Glutamatergic neuron (in vitro differentiated cells): Measurements from ENCODE around the gene STYX. TPM values are rescaled to one million over a fixed set of nuclear protein-coding genes. Genes with fewer than 3 reads are reported as not detected.
A peak's percentile ranks its signal among the peaks of the same experiment; 100 is the strongest.

Experiments used
- DNase-seq: peaks from one replicate; pipeline ENCODE4 v3.0.0; 2022
- H3K27ac Mint-ChIP-seq: one replicate; pipeline ENCODE4 v1.8.0; 2020; ENCODE audit warnings: mild to moderate bottlenecking, mixed read lengths, inconsistent platforms; ENCODE audit not compliant: unreplicated experiment
- H3K27me3 Mint-ChIP-seq: one replicate; pipeline ENCODE4 v1.8.0; 2020; ENCODE audit warnings: mild to moderate bottlenecking, moderate library complexity, mixed read lengths, inconsistent platforms; ENCODE audit not compliant: unreplicated experiment
- H3K36me3 Mint-ChIP-seq: one replicate; pipeline ENCODE4 v1.8.0; 2020; ENCODE audit warnings: mild to moderate bottlenecking, mixed read lengths, inconsistent platforms; ENCODE audit not compliant: unreplicated experiment
- H3K4me1 Mint-ChIP-seq: one replicate; pipeline ENCODE4 v1.8.0; 2020; ENCODE audit warnings: mild to moderate bottlenecking, low read depth, mixed read lengths, inconsistent platforms; ENCODE audit not compliant: unreplicated experiment
- H3K4me3 Mint-ChIP-seq: one replicate; pipeline ENCODE4 v1.8.0; 2020; ENCODE audit warnings: mild to moderate bottlenecking, mixed read lengths, inconsistent platforms; ENCODE audit not compliant: unreplicated experiment
- H3K9me3 Mint-ChIP-seq: one replicate; pipeline ENCODE4 v1.8.0; 2020; ENCODE audit warnings: mild to moderate bottlenecking, moderate library complexity, mixed read lengths, inconsistent platforms; ENCODE audit not compliant: unreplicated experiment
- CTCF ChIP-seq: fragments of 200-600 bp; sonication (generic); IDR thresholded peaks from one replicate; pipeline ENCODE4 v1.5.0; 2021; ENCODE audit not compliant: partially characterized antibody, unreplicated experiment
- total RNA-seq: library from RNA; stranded (reverse); fragmentation: NEBNext Ultra II Directional; extraction: Animal tissue kit (Norgen Biotek cat#: 25700); gene quantifications from one replicate; pipeline ENCODE4 v1.2.1, GENCODE V29; 2021; ENCODE audit not compliant: unreplicated experiment

The STYX gene
- total RNA-seq, 1 donor from 2014 or later = 5.5 TPM

- Mint-ChIP-seq H3K9me3 (peaks cover 8% of the 10 kb centered on the region), H3K4me3 (peak within 1 kb of the TSS; percentile 100), H3K36me3 (no peaks in the 10 kb centered on the region), H3K4me1 (peaks cover 7% of the 10 kb centered on the region), H3K27me3 (no peaks in the 10 kb centered on the region), H3K27ac (peak within 1 kb of the TSS; percentile 98)
- peak; percentile 98 for DNase-seq
- no peak for TF ChIP-seq CTCF
Measured at GRCh38 chr14:52706724-52707706, 23.0 kb upstream of the STYX start, which contains the start of gene PSMC6. PSMC6 (plus strand) TSS chr14:52707200; CDS start chr14:52707220, 20 bp downstream.

- no peak for DNase-seq
- no peaks in the 10 kb centered on the region for H3K27me3 Mint-ChIP-seq
- peaks cover 5% of the 10 kb centered on the region for H3K9me3 Mint-ChIP-seq
- no peak overlapping the region for H3K27ac Mint-ChIP-seq
- H3K4me1 Mint-ChIP-seq = peaks cover 5% of the 10 kb centered on the region
- no peak overlapping the region for H3K4me3 Mint-ChIP-seq
- TF ChIP-seq CTCF = no peak
- H3K36me3 Mint-ChIP-seq = no peaks in the 10 kb centered on the region
Measured at GRCh38 chr14:52711666-52712065, 18.3 kb upstream of the STYX start.

GRCh38 chr14:52716155-52716554 lies 13.8 kb upstream of the STYX start:
- no peaks in the 10 kb centered on the region for H3K36me3 Mint-ChIP-seq

DNA sequence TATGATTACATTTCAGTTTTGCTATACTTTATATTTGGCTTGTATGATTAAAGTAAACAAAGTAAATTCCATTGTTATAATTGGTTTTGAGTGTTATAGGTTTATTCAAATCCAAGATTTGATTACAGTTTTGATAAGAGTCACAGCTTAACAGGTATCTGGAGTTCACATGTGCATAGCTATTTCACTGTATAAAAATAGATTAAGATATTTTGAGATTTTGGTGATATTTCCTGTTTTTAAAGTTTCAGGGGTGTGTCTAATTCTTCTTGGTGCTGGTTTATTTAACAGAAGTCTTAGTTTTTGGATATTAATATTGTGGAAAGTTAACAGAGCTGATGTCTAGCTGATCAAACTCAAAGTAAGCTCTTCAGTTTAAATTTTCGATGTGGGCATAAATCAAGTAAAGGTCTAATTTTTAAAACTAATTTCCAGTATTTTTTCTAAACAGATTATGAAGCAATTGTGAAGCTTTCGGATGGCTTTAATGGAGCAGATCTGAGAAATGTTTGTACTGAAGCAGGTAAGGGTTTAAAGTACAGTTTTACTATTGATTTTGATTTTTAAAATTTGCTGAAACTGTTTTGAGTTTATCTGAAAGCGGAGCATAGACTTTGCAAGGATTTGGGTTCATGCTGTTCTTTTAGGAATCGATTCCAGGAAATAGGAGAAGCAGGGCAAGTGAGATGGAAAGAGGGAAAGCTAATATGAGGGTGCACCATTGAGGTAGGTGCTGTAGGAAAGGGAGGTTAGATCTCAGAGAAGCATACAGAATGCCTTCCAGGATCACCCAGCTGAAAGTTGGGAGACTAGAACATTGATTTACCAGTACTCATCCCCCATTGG lies 6.2 kb upstream of the STYX start:
- H3K36me3 Mint-ChIP-seq = no peaks in the 10 kb centered on the region
- H3K4me3 Mint-ChIP-seq = no peak overlapping the region
- TF ChIP-seq CTCF = no peak

More at GRCh38 chr14:52716155-52716554, 13.8 kb upstream of the STYX start:
- Mint-ChIP-seq H3K9me3 (no peaks in the 10 kb centered on the region), H3K27ac (no peak overlapping the region), H3K4me1 (no peaks in the 10 kb centered on the region), H3K27me3 (no peaks in the 10 kb centered on the region), H3K4me3 (no peak overlapping the region)
- no peak for TF ChIP-seq CTCF
- no peak for DNase-seq

More for the DNA sequence above, 6.2 kb upstream of the STYX start:
- Mint-ChIP-seq H3K4me1 (no peaks in the 10 kb centered on the region), H3K27me3 (no peaks in the 10 kb centered on the region), H3K27ac (no peak overlapping the region), H3K9me3 (no peaks in the 10 kb centered on the region)
- DNase-seq = no peak
